GM19467 (cell line): Measurements from ENCODE around the gene UCK2.
A peak's percentile ranks its signal among the peaks of the same experiment; 100 is the strongest.

ENCODE experiments used
- ATAC-seq: cut with Tn5 transposase; IDR thresholded peaks from one replicate; pipeline ENCODE4 v1.9.1; 2021; ENCODE audit warnings: mild to moderate bottlenecking, moderate library complexity; ENCODE audit not compliant: unreplicated experiment

Gene UCK2

GRCh38 chr1:165877411-165877810 lies 50.0 kb downstream of the UCK2 start:
- no peak for ATAC-seq

GRCh38 chr1:165877940-165878556 lies 50.6 kb downstream of the UCK2 start:
- ATAC-seq, result peak; percentile 63

DNA sequence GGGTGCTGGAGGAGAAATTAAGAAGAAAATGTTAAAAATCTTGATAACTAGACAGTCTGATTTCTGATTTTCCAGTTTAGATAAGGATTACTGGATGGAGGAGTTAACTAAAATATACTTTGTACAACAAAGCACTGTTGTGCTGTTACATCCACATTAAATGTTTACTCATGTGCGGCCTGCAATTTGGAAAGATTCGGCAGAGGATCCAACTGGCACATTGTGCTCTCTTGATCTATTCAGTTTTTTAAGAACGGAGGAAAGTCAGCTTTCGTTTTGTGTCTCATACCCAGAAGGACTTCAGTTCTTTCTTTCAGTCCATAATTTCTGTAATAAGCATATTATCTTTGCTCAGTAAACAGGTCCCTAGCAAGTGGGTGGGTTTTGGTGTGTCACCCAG lies 52.5 kb downstream of the UCK2 start:
- ATAC-seq, result no peak

DNA sequence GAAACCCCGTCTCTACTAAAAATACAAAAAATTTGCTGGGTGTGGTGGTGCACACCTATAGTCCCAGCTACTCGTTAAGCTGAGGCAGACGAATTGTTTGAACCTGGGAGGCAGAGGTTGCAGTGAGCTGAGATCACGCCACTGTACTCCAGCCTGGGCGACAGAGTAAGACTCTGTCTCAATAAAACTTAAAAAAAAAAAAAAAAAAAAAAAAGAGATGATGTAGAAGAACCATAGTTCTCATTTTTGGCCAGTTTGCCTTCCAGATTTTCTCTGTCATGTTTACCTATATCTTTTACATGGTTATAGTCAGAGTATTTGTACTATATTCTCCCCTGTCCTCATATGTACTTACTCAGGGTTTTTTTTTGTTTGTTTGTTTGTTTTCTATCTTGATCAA lies 53.6 kb downstream of the UCK2 start:
- ATAC-seq, result no peak

GRCh38 chr1:165882168-165882837 lies 54.9 kb downstream of the UCK2 start:
- ATAC-seq, result no peak

DNA sequence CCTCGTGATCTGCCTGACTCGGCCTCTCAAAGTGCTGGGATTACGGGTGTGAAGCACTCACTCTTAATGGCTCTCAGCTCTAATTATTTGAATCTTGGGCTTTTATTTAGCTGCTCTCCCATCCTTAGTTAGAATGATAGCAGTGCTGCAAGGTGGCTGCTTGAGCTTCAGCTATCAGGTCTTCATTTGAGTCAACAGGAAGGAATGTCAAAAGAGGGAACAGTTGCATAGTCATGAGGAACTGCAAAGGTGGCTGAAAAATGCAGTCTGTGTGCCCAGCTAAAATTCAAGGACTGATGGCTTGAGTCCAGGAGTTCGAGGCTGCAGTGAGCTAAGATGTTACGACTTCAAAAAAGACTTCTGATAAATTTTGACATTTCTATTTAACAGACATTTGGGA lies 55.6 kb downstream of the UCK2 start:
- ATAC-seq, result no peak

GRCh38 chr1:165884009-165884689 lies 56.7 kb downstream of the UCK2 start:
- ATAC-seq, result no peak

GRCh38 chr1:165884690-165885304 lies 57.4 kb downstream of the UCK2 start:
- ATAC-seq, result no peak

DNA sequence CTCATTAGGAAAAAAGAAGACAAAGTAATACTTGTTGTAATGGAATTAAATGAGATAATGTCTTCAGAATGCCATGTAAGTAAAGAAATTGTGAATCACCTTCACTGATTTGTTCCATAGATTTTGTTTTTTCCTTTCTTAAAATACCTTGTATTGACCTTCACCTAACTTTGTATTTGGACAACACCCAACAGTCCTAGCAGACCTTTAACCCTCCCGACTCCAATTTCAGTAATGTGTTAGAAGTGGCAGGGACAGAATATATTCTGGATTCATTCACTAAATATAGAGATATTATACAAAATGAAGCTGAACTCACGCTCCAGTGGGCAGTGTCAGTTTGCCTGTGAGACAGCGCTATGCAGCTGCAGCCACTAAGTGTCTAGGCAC lies 57.9 kb downstream of the UCK2 start:
- no peak for ATAC-seq

DNA sequence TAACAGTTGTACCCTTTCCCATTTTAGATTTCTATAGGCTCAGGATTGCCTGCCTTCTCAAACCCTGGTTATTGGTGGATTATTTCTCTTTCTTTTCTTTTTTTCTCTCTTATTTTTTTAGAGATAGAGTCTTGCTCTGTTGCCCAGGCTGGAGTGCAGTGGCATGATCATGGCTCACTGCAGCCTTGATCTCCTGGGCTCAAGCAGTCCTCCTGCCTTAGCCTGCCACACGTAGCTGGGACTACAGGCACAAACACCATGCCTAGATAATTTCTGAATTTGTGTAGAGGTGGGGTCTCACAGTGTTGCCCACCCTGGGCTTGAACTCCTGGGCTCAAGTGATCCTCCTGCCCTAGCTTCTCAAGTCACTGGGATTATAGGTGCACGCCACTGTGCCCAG lies 58.8 kb downstream of the UCK2 start:
- no peak for ATAC-seq

GRCh38 chr1:165886983-165887382 lies 59.6 kb downstream of the UCK2 start:
- no peak for ATAC-seq

DNA sequence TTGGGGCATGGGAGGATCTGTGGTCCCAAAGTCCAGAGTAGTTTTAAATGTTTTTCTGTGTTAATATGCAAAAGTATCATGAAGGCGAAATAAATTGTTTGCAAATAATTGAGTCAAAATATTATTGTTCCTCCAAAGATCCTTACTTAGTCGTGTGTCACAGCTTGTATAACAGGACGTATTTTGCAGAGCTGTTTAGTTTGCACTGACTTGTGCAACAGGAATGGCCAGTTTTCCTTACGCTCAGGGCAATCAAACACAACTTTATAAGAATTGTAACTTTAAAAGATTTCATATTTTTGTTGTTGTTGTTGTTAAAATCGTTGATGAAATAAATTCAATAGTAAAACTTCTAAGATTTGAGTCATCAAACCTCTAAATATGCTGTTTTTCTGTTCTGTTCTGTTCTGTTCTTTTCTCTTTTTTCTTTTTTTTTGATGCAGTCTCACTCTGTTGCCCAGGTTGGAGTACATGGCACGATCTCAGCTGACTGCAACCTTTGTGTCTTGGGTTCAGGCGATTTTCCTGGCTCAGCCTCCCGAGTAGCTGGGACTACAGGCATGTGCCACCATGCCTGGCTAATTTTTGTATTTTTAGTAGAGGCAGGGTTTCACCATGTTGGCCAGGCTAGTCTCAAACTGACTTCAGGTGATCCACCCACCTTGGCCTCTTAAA lies 60.6 kb downstream of the UCK2 start:
- no peak for ATAC-seq

- ATAC-seq, result no peak
These were observed 61.1 kb downstream of the UCK2 start for GRCh38 chr1:165888552-165888920.

DNA sequence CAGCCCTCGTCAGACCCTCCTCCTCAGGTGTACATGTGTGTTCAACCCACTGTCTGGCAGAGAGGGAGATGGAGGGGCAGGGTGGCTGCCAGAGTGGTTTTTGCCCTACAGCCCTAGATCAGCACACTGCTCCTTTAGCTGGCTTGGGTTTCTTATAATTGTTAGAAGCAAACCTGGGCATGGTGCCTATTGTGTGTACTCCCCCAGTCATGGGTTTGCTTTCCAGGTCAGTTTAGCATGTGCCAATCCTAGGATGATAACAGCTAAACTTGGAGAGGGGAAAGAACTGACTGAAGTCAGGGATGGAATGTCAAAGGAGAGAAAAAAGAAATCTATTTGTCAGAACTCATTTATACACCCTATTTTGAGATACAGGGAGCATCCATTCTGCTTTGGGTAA lies 63.3 kb downstream of the UCK2 start:
- no peak for ATAC-seq

DNA sequence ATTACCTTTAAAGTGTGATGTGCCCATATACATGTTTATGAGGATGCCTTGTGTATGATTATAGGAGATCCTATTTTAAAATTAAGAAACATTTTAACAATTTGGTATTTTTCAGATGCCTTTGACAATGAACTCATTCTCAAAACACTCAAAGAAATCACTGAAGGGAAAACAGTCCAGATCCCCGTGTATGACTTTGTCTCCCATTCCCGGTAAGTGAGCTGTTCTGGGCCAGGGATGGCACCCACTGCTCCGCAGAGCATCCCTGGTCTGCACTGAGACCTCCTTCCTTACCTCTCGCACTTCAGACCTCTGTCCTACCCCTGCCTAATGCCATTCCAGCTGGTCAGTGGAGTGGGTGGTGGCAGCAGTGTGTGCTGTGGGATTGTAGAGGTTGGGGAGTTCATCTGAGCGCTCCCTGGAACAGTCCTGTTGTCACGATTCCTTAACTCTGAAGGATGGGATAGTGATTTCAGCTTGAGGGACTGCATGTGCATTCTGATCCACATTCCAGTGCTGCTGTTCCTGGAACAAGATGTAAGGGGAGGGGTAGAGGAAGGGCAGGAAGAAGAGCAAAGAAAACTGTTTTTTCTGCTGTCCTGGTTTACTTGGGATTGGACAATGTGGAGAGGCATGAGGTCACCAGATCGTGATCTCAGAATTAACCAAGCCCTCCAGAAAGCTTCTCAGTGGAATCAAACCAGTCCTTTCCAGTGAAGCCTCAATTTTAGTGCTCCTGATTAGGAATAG lies 63.9 kb downstream of the UCK2 start:
- no peak for ATAC-seq

DNA sequence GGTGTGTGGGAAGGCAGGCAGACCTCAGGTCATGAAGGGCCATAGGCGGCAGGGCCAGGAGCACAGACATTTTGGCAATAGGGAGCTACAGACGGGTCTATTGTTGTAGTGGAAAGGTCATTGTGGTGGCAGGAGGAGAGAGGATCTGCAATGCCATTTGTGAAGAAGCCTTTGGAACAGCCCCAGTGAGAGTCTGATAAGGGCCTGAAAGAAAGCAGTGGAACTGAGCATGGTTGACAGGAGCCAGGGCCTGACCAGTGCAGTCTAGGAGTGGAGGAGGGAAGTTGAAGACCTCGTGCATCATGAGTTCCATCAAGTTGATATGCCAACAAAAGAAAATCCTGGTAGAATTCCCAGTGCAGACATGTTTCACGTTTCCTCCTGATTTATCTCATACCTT lies 65.5 kb downstream of the UCK2 start:
- ATAC-seq, result no peak

- ATAC-seq, result no peak
These were observed 66.1 kb downstream of the UCK2 start for GRCh38 chr1:165893507-165893906.

DNA sequence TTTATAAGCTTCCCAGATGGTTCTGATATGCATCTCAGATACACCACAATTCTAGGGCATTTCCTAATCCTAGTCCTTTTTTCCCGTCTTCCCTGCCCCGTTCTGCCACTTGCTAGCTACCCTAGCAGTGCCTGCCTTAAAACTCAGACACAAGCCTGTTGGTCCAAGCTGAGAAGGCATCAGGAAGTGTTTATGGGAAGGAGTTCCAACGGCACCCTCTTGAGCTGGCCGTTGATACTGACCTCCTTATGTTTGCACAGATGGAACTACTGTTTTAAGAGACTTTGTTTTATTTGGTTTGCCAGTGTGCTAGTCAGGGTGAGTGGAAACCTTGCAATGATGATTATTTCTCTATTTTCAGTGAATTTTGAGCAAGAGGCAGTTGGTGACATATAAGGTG lies 67.2 kb downstream of the UCK2 start:
- no peak for ATAC-seq

DNA sequence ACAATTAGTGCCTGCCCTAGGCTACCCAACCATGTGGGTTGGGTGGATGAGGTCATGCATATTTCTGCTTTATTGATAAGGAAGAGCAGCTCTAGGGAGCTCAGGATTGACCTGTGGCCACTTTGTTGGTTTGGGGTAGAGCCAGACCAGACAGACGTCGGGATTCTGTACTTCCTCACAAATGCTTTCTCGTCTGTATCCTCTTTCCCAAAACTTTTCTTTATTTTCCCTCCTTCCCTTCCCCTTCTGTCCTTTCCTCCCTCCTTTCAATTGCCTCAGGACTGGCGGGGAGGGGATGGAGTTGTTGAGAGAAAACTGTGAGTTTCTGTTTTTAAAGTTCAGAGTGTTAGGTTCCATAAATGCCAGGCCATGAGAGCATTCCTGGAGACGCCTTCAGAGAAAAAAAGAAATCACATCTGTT lies 68.0 kb downstream of the UCK2 start:
- no peak for ATAC-seq

- no peak for ATAC-seq
These were observed 68.9 kb downstream of the UCK2 start for GRCh38 chr1:165896277-165896676.
